K562 (cell line): ENCODE results near the gene CCDC183. TPM values are rescaled to one million over a fixed set of nuclear protein-coding genes. Genes with fewer than 3 reads are reported as not detected.

Experiments used
- ATF7 ChIP-seq: fragments of 450-650 bp; IDR thresholded peaks from 2 replicates; pipeline ENCODE4 v1.7.1; 2014; ENCODE audit warnings: mild to moderate bottlenecking, moderate library complexity
- CHD7 ChIP-seq: fragments of 200-600 bp; sonication (generic); IDR thresholded peaks from one replicate; pipeline ENCODE4 v1.6.1; 2012; ENCODE audit warnings: mild to moderate bottlenecking, low read depth, low read length, inconsistent platforms
- CLOCK ChIP-seq: fragments of 250-450 bp; sonication (Bioruptor Pico); IDR thresholded peaks from 2 replicates; pipeline ENCODE4 v1.4.0; 2020; ENCODE audit warnings: mild to moderate bottlenecking, moderate library complexity, borderline replicate concordance
- E2F1 ChIP-seq: sonication (generic); formaldehyde crosslinking; IDR thresholded peaks from 2 replicates; pipeline ENCODE4 v1.8.1; 2023; ENCODE audit warnings: mild to moderate bottlenecking, missing genetic modification reagents, moderate library complexity
- NELFE ChIP-seq: IDR thresholded peaks from 2 replicates; pipeline ENCODE4 v1.6.1; 2011; ENCODE audit warnings: mild to moderate bottlenecking; ENCODE audit not compliant: insufficient read depth, insufficient read length
- SRSF3 ChIP-seq: fragments of 200-400 bp; formaldehyde crosslinking; IDR thresholded peaks from 2 replicates; pipeline ENCODE4 v1.6.1; 2016; ENCODE audit warnings: mild to moderate bottlenecking, low read length, moderate library complexity; ENCODE audit not compliant: insufficient read depth
- TRIM25 ChIP-seq: fragments of 450-650 bp; IDR thresholded peaks from 2 replicates; pipeline ENCODE4 v1.7.0; 2016; ENCODE audit warnings: borderline replicate concordance
- polyA plus RNA-seq, 8 experiments: library from polyadenylated mRNA; depleted of rRNA in 4 of 8; stranded (reverse) in 5 of 8; unstranded in 3 of 8; fragments of >200 nt; fragmentation: Nextera tagmentation in 2 of 8; fragmentation: Illumina TruSeq in 1 of 8; extraction: Ambion mirVana in 2 of 8; extraction: Trizol in 1 of 8; gene quantifications; 2 replicates each; pipeline versions ENCODE4 v1.2.1 to v1.2.3, GENCODE V29; 2011 to 2014; ENCODE audit warnings: inconsistent platforms in 1 of 8, missing spikeins in 1 of 8
- total RNA-seq, 7 experiments: library from RNA; depleted of rRNA in 6 of 7; stranded (reverse); fragments of >200 nt in 6 of 7; fragmentation: Illumina TruSeq in 2 of 7; extraction: Trizol in 2 of 7; gene quantifications; 2 replicates each; pipeline versions ENCODE4 v1.2.1 to v1.2.3, GENCODE V29; 2011 to 2021; ENCODE audit warnings: low replicate concordance in 1 of 7

Gene CCDC183
- total and polyA plus RNA-seq, 9 of the 15 experiments (the other 6 are each of a cell fraction or from before 2014, with no cell fraction given): 0.21 to 0.60 (median 0.29) TPM; not detected in 4

GRCh38 chr9:136847088-136847825 is 51.1 kb downstream of the CCDC183 start (continued):
- TF ChIP-seq CLOCK (CRISPR knock-in tag) (0 out of 2 replicates have a peak, but pooled peaks have one; percentile 39), CHD7 (no peak), NELFE (no peak), E2F1 (no peak), SRSF3 (no peak), TRIM25 (no peak), ATF7 (no peak)
